HG02571 (cell line): Measurements from ENCODE around the gene POSTN.
"Not testable (repeated sequence)": the region's sequence is repeated elsewhere in the genome, so short reads cannot be mapped to it uniquely, and the experiment has no call there.

Experiments used
- ATAC-seq: cut with Tn5 transposase; IDR thresholded peaks from one replicate; pipeline ENCODE4 v1.9.1; 2021; ENCODE audit warnings: mild to moderate bottlenecking, moderate library complexity; ENCODE audit not compliant: unreplicated experiment

The POSTN gene

DNA sequence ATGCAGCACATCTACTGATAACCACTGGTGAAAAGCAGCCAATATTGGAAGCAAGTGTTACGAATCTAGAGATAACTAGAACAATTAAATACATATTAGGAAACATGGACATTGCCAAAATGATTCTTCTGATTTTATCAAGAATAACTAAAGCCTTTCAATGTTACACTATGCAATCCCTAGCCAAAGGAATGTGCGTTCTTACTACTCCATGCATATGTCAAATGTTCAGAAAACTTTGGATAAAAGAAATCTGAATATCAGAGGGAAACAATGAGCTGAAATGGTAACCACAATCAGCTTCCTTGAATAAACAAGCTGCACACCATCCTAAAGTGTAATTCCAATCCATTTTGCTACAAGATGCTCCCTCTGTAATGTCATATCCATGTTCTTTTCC is 951 bp upstream of the POSTN start:
- ATAC-seq = no peak

DNA sequence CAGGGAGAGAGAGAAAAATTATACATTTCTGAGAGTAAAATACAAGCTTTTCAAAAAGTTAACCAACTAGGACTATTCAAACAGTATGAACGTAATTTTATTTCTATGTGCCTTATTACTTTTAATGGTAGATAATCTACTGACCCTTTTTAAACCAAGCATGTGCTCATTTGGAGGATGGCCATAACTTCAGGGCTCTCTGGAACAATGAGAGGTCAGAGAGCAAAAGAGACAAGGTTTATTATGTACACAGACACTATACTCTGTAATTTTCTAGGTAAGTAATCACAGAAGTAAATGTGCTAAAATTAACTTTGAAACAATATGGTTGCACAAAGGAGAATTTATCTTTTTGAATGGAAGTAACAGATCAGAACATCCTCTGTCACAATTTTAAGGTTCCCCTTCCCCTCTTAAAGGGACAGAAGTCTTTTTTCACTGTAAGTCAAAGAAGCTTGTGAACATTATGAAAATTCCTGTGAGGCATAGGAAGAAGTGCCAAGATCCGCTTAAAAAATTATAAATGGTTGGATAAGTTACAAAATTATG is 1.0 kb downstream of the POSTN start:
- no peak for ATAC-seq

DNA sequence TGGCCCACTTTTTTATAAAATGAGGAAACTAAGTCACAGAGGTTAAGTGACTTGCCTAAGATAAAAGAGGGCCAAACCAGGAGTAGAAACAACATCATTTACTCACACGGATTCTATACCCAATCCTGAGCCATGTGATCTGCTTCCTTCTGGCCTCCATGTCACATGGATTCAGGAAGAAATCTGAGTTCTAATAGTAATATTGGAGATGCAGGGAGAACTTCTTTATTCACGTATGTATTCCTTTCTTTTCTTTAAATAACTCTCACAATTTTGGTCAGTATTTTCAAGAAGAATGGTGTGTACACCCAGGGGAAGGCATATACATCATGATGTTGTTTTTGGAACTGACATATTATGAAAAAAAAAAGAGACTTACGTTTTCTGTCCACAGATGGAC is 1.8 kb downstream of the POSTN start:
- ATAC-seq = no peak

DNA sequence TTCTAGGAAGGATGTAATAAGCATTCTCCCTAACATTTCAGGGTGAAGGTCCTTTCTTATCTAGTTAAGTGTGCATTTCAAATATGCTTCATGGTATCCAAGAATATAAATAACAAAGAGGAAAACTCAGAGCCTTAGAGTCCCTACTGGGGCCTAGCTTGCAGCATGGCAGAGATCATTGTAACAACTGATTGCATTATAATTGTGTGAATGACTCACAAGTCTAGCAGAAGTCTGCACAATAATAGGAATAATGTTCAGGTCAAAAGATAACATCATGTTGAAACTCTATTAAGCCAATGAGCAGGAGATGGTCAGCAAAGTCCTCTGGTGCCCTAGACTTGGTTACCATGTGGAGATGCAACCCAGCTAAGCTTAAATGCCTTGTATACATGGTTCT is 3.4 kb downstream of the POSTN start:
- no peak for ATAC-seq

DNA sequence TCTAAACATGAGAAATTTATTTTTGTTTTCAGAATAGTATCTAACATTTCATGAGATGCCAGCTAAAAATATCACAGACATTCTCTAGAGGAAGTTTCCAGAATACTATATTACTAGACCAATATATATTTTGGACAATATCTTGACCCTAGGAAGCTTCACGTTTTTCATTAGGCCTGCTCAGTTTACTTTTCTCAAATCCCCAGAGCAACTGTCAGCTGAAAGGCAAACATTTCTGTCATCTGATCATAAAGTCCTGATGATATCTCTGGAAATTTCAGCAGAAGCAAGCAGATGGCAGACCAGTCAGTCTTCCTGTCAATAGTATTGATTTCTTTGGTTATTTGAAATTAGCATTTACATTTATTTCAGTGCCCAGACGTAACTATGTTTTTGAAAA is 4.0 kb downstream of the POSTN start:
- no peak for ATAC-seq

DNA sequence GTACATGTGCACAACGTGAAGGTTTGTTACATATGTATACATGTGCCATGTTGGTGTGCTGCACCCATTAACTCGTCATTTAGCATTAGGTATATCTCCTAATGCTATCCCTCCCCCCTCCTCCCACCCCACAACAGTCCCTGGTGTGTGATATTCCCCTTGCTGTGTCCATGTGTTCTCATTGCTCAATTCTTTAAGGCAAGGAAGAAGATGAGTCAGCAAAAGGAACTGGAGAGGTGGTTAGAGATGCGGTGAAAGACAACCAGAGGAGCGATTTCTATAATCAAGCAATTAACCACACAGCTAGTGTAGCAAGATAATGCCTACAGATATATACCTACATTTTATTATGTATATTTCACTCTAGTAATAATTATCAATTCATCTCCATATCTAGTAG is 9.2 kb downstream of the POSTN start:
- not testable (repeated sequence) for ATAC-seq

DNA sequence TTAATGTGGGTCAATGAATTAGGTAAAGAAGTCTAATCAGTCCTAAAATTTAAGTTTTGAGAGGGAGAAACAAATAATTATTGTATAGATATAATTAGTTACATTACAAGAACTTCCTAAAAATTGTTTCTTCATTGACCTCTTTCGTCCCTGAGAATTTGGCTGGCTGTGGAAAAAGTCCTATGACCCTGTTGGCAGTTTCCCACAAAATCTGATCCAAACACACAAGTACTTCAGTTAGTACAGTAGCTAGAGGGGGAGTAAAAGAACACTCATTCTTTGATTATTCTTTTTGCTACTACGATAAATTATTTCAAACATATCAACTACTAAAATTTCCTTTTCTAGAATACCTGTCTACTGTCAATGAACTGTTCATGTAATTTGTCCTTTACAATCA is 11.3 kb downstream of the POSTN start:
- no peak for ATAC-seq

DNA sequence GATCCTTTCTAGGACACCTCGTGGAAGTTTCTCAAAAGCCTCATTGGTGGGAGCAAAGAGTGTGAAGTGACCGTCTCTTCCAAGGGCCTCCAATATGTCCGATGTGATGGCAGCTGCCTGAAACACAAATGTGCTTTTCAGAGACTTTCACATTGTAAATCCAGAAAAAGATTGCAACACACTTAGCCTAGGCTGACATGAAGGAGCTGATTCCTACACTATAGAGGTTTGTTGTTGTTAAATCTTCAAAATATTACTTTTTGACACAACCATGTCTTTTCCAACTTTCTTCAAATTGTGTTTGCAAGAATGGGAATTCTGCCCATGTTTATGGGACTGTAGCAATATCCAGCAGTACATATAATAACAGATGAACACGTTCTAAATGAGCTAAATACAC is 12.4 kb downstream of the POSTN start:
- ATAC-seq = no peak

DNA sequence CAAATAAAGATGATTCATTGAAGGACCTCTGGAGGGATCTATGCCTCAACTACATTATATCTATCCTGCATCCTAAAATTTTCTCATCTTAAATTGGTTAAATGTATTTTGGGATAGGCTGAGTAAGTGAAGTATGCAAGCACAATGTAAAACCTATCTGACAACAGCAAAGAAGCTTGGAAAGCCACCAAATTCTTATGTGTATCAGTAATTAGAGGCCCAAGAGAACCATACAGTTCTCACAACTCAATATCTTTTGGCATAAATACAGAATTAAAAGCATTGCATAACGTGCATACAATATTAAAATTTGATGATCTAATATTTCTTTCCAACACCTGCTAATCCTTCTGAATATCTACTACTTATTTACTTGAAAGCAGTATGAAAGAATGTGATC is 13.0 kb downstream of the POSTN start:
- no peak for ATAC-seq

DNA sequence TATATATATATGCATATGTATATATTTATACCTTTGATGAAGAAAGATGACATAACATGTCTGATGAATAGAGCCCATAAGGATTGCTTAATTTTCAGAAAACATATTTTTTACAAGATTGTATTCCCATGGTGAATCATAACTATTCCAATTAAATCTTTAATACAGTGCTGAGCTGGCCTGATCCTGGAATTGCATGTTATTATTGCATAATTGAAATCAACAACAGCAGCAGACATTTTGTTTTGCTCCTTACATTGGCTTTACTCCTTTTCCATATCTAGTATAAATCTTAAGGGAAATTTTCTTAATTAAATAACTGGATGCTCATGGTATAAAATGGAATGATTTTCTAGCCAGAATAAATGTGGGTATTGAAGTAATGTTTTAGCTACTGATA is 22.0 kb downstream of the POSTN start:
- ATAC-seq = no peak

DNA sequence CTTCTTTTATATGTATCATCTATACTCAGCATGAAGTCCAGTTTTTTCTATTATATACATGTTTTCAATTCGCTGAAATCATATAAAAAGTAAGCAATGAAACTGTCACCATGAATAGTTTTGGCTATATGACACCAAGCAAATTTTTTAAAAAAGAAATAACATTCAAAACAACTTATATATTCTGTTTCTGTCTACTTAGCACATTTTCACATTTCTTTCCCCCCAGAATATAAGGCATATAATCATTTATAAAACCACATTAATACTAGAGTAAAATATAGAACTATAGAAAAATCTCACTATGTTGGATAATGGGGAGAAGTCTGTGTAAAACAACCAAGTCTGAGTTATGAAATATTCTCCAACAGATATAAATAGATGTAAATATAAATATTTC is 33.1 kb downstream of the POSTN start:
- no peak for ATAC-seq

DNA sequence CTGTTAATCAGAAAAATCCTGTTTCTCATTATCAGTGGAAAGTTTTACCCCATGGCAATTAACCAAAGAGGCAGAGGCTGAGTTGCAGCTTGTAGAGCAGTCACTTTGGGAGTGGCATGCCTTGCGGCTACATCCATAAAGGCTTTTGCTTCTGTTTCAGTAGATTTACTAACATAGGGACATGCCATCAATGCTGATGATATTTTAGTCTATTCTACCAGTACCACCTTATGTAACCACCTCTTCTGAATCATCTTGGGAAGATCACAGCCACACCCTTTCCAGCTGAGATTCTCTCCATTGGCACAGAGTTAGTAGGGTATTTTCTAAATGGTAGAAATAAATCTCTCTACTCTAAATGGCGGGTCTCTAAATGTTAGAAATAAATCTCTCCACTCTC is 37.5 kb downstream of the POSTN start:
- ATAC-seq = no peak

DNA sequence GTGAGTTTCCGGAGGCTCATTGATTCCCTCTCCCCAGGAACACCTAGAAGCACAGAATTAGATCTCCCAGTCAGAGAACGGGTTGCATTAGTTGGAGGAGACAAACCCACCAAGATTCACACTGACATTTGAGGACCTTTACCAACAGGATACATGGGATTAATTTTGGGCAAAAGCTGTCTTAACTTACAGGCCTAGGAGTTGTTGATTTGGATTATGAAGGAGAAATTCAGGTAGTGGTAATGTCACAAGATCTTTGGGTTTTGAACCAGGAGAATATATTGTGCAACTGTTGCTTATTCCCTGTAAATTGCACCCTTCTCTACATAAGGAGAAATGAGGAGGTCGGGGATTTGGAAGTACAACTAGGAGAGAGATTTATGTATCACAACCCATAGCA is 38.0 kb downstream of the POSTN start:
- no peak for ATAC-seq

DNA sequence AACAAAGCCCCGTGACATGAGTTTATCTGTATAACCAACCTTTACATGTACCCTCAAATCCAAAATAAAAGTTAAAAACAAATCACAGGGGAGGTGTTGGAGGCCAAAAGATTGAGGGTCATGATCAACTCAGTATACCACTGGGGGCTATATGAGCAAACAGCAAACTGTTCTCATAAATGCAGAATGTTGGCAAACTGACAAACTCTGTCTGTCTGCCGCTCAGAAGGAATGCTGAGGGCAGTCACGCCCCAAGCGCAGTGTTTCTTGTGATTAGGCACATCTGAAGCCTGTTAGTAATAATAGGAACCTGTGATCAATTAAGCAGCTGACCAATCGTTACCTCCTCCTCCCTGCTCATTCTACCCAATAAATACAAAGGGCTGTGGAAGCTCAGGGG is 39.8 kb downstream of the POSTN start:
- not testable (repeated sequence) for ATAC-seq

DNA sequence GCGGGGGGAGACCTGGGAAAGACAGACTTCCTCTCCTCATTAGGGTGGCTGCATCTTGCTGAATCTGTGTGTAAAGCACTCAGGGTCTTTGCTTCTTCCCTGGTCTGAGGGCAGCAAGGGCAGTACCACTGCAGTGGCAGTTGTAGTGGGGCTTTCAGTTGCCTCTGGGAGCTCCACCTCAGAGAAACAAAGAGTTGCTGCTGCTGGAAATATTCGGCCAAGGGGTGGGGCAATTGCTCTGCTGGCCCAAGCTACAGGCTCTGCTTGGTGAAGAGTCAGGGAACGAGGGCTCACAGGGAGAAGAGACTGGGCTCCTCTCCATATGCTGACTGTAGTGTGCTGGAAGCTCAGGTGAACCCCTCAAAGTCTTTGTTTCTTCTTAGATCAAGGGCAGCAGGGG is 52.5 kb downstream of the POSTN start:
- ATAC-seq = no peak

DNA sequence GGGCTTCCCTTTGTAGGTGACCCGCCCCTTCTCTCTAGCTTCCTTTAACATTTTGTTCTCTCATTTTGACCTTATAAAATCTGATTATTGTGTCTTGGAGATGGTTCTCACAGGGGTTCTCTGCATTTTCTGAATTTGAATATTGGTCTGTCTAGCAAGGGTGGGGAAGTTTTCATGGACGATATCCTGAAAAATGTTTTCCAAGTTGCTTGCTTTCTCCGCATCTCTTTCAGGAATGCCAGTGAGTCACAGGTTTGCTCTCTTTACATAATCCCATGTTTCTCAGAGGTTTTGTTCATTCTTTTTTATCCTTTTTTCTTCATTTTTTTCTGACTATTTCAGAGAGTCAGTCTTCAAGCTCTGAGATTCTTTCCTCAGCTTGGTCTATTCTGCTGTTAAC is 53.6 kb downstream of the POSTN start:
- no peak for ATAC-seq

DNA sequence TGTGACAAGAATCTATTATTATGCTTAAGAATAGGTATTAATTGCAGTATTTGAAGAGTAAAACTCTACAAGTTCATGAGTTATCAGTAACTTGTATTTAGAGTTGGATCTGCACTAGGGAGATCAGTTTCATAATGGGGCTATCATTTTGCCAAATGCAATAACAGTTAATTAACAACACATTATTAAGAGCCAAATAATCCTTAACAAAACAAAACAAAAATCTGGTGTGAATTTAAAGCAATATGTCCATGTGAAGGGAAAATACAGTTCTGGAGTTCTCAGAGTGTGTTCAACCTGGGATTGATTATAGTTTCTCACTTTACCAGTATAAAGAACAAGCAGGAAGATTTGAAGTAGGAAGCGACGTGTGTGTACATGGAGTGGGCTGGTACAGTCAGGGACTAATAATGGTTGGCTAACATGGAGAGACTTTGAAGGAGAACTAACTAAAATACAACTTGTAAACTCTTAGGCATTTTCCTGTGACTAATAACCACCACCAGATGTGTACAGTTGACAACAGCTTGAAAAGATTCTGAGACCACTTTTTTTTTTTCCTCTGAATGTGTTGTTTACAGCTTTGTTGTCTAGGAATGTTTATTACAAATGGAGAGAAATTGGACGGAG is 58.5 kb downstream of the POSTN start:
- ATAC-seq = no peak

DNA sequence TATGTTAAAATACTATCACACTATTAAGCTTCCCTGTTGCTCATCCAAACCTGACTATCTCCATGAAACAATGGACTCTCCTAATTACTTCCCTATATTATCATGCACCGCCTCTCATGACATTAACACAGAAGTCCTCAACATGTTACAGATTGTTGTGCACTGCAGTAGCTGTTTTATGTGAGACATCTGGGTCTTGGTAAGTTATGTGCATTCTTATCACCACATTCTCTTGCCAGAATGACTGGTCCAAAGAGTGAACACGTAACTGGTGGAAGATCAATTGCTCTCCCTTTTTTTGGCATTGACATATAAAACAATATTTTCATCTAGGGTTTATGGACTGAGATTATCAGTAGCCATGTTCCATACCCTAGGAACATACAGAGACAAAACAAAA is 59.4 kb downstream of the POSTN start:
- ATAC-seq = no peak

DNA sequence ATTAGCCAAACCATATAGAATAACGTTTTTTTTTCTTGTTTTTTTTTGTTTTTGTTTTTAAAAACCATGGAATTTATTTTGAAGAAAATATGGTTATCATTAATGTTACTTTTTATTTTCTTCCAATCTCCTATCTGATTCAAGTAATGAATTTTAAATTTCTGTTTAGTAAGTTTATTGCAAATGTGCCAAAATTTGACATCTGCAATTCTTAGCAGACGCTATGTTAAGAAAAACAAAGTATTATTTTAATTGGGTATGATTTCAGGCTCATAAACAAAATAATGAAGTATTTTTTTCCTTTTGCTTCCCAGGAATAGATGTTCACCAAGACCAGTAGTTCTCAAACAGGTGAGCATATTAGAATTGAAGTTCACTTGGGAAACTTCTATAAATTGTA is 63.1 kb downstream of the POSTN start:
- ATAC-seq = no peak

DNA sequence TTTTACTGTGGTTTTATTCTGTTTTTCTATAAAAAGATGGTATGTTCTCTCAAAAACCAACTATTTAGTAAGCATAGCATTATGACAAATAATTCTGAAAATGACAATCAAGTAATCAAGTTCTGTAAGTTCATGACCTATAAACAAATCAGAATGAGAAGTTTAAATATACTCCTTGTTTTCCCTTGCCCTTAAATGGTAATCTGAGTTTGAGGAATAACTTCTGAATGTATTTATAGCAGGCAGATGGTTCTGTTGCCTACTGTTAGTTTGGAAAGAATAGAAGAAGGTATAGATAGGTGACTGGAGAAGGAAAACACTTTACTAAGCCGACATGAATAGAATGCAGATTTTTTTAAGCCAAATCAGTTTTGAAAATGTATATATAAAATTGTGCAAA is 63.9 kb downstream of the POSTN start:
- ATAC-seq = no peak

DNA sequence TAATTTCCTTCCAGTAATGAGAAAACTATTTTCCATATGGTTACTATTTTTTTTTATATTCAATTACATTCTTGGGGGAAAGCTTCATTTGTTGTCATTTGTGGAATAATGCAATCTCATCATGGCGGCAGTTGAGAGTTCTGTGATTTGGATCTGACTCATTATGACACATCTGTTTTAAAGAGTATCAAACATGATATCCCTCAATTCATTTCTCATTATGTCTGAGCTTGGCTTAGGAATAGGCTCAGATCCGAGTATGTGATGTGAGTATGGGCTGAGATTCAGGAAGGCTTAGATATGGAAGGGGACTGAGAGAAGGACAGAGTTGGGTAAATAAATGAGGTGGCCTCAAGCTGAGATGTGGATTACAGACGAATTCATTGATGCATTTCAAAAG is 64.4 kb downstream of the POSTN start:
- ATAC-seq = no peak

DNA sequence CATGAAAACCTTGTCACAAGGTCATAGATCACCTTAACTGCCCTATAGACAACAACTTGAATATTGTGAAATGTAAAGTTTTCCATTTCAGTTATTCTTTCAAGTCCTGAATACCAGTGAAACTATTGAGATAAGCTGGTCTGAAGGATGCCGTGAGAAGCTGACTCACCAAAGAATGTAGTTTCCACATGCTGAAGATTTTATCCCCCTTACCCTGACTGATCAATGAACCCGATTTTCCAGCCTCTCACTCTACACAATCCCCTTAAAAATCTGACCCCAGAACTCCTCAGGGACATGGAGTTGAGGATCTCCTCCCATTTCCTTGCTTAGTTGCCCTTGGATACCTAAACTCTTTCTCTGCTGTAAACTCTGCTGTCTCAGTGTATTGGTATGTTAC is 67.5 kb downstream of the POSTN start:
- no peak for ATAC-seq

DNA sequence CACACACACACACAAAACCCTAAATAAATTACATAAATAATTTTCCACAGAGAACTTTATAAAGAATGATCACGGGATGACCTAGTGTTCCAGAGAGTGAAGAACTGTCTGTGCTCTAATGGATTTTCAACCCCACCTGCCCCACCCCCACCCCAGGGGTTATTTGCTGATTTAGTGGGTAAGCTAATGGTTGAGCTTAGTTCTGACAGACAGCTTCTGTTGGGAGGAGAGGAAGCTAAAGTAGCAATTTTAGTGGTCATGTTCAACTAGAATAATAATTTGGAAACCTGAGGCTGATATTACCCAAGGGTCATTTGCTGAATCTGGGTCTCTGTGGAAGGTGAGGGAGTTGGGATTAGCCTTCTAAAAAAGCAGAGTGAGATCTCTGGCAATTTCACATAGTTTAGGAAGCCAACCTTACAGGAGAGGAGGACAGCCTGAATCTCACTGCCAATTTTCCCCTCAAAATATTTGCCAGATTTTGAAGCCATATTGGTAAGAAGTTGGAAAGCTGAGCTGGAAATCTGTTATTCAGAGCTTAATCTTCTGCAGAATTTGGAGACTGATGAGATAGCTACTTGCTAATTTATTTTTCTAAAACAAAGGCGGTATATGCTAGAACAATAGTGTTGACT is 68.7 kb downstream of the POSTN start:
- no peak for ATAC-seq
